ENCODE measurements around the gene TET2. TPM values are rescaled to one million over a fixed set of nuclear protein-coding genes. Genes with fewer than 3 reads are reported as not detected.

The TET2 gene
- total and polyA plus RNA-seq, 2 of the 4 experiments (the other 2 are of a cell fraction): 5.6 to 25.3 TPM

- peaks cover 21% of the 10 kb centered on the region; the same call in 1 of the 2 replicates for H4K20me1 ChIP-seq (ENCODE audit: insufficient read depth, low read length)
- no peak overlapping the region for H2BK15ac ChIP-seq (ENCODE audit: low read depth, low read length)
- no peak overlapping the region for H4K5ac ChIP-seq (ENCODE audit: low read depth, low read length)
- no TSS peak for BruUV-seq (replicated peaks)
- intact Hi-C loops (cut with micrococcal nuclease): no loop called here
- peaks cover 28 to 32% of the 10 kb centered on the region in 2 experiments for H3K79me1 ChIP-seq (ENCODE audit: low read depth in 1 of 2, low read length in 2 of 2)
- H3K4me1 ChIP-seq (ENCODE audit: control insufficient read depth, insufficient read depth, low read length): 0 out of 2 replicates have a peak, but pooled peaks cover 3% of the 10 kb centered on the region
- H3K36me3 ChIP-seq (ENCODE audit: control insufficient read depth, insufficient read depth, low read length): no peaks in the 10 kb centered on the region
- ChIA-PET CTCF (no interaction called here), POLR2A (ENCODE audit: unreplicated experiment) (no interaction called here)
- H3K27me3 ChIP-seq (ENCODE audit: control insufficient read depth, insufficient read depth, low read length): no peaks in the 10 kb centered on the region
- no peak overlapping the region for H3K23ac ChIP-seq (ENCODE audit: low read depth, low read length)
- DNase-seq (no peak), ATAC-seq (ENCODE audit: low read depth) (no peak)
- in situ Hi-C loops (cut with MboI; ENCODE audit: low sequenced_read_pairs): no loop called here
- no peak overlapping the region for H2AK9ac ChIP-seq (replicated peaks; ENCODE audit: low read depth, low read length, poor library complexity)
- no peak overlapping the region for H3K4ac ChIP-seq (ENCODE audit: low read depth, low read length)
- dilution Hi-C loops (cut with HindIII; ENCODE audit: low sequenced_read_pairs, unreplicated experiment): no loop called here
- no peaks in the 10 kb centered on the region for H3K9me3 ChIP-seq (ENCODE audit: control insufficient read depth, insufficient read depth, low read length)
- TF ChIP-seq USF2 (IDR thresholded peaks at IDR 0.05; ENCODE audit: low read depth, low read length): no peak
- no peak for TF ChIP-seq RCOR1 (IDR thresholded peaks at IDR 0.05; ENCODE audit: insufficient replicate concordance, low read length)
- TF ChIP-seq NFE2L2 (IDR thresholded peaks at IDR 0.05; ENCODE audit: low read depth, low read length): no peak
- TF ChIP-seq SMC3 (IDR thresholded peaks at IDR 0.05; ENCODE audit: low read depth, low read length): no peak
- no peak for TF ChIP-seq POLR2A (IDR thresholded peaks at IDR 0.05; ENCODE audit: low read depth, low read length)
- no peak for TF ChIP-seq CTCF (conservative IDR thresholded peaks at IDR 0.05; ENCODE audit: low read depth, low read length)
- TF ChIP-seq ELK1 (IDR thresholded peaks at IDR 0.05; ENCODE audit: borderline replicate concordance, low read depth, low read length): no peak
- TF ChIP-seq RFX5 (IDR thresholded peaks at IDR 0.05; ENCODE audit: low read depth, low read length): no peak
- no peak for TF ChIP-seq CHD1 (IDR thresholded peaks at IDR 0.05; ENCODE audit: low read depth, low read length)
- TF ChIP-seq MAZ (IDR thresholded peaks at IDR 0.05; ENCODE audit: borderline replicate concordance, low read depth, low read length): no peak
- no peak overlapping the region for H3K14ac ChIP-seq (replicated peaks; ENCODE audit: low read depth, low read length)
- H3K18ac ChIP-seq (ENCODE audit: low read depth, low read length): no peak overlapping the region
- H3K56ac ChIP-seq (ENCODE audit: extremely low read depth, insufficient read depth, low read length): no peak overlapping the region
- no peak overlapping the region for H2AK5ac ChIP-seq (ENCODE audit: low read depth, low read length)
- H2BK20ac ChIP-seq (ENCODE audit: low read depth, low read length): no peak overlapping the region
- no peak overlapping the region for H2AFZ ChIP-seq (replicated peaks; ENCODE audit: low read length, poor library complexity)
- no peaks in the 10 kb centered on the region for H3K9me1 ChIP-seq (ENCODE audit: insufficient read depth, low read length)
- no peak overlapping the region for H3K9ac ChIP-seq (ENCODE audit: low read depth, low read length)
- no peak overlapping the region for H2BK5ac ChIP-seq (ENCODE audit: low read depth, low read length, poor library complexity, severe bottlenecking)
- H4K8ac ChIP-seq (ENCODE audit: low read depth in 2 of 2, low read length in 2 of 2): no peak overlapping the region
- no peak overlapping the region for H2BK120ac ChIP-seq (ENCODE audit: low read depth, low read length)
- H3K4me2 ChIP-seq (ENCODE audit: low read depth, low read length): no peak overlapping the region
- no peak overlapping the region for H3K4me3 ChIP-seq (ENCODE audit: insufficient read depth, low read depth, low read length)
- no peak overlapping the region for H3K27ac ChIP-seq (ENCODE audit: insufficient read depth, low read length)
- no peak overlapping the region for H4K91ac ChIP-seq (ENCODE audit: insufficient read depth, low read depth, low read length)
These were observed 19.4 kb downstream of the TET2 start for GRCh38 chr4:105166066-105166465.
